Type B pancreatic cell (in vitro differentiated cells): ENCODE results near the gene C2CD2L. TPM values are rescaled to one million over a fixed set of nuclear protein-coding genes. Genes with fewer than 3 reads are reported as not detected.

Source experiments
- DNase-seq: peaks from one replicate; pipeline ENCODE4 v3.0.0; 2021; ENCODE audit warnings: mixed read lengths; ENCODE audit not compliant: unreplicated experiment; ENCODE audit errors: extremely low spot score
- H3K27ac Mint-ChIP-seq: 2 replicates; pipeline ENCODE4 v1.8.0; 2021; ENCODE audit warnings: mild to moderate bottlenecking, mixed read lengths
- H3K27me3 Mint-ChIP-seq: 2 replicates; pipeline ENCODE4 v1.8.0; 2021; ENCODE audit warnings: mixed read lengths
- H3K36me3 Mint-ChIP-seq: 2 replicates; pipeline ENCODE4 v1.8.0; 2021; ENCODE audit warnings: mixed read lengths
- H3K4me1 Mint-ChIP-seq: one replicate; pipeline ENCODE4 v1.8.0; 2021; ENCODE audit warnings: mixed read lengths; ENCODE audit not compliant: unreplicated experiment
- H3K4me3 Mint-ChIP-seq: 2 replicates; pipeline ENCODE4 v1.8.0; 2021; ENCODE audit warnings: mild to moderate bottlenecking, mixed read lengths
- H3K9me3 Mint-ChIP-seq: 2 replicates; pipeline ENCODE4 v1.8.0; 2021; ENCODE audit warnings: mixed read lengths
- CTCF ChIP-seq: fragments of 200-600 bp; sonication (generic); conservative IDR thresholded peaks from 2 replicates; pipeline ENCODE4 v1.5.0; 2021; ENCODE audit warnings: antibody characterized with exemption, mild to moderate bottlenecking
- total RNA-seq: library from RNA; stranded (reverse); gene quantifications from 2 replicates; pipeline ENCODE4 v1.2.1, GENCODE V29; 2021; ENCODE audit warnings: low replicate concordance

The C2CD2L gene
- total RNA-seq, 1 donor from 2014 or later = 10.7 TPM

GRCh38 chr11:119167933-119168332 is 60.8 kb downstream of the C2CD2L start:
- H3K36me3 Mint-ChIP-seq = no peaks in the 10 kb centered on the region
- H3K4me3 Mint-ChIP-seq = peak overlapping the region; percentile 79
- H3K27me3 Mint-ChIP-seq = no peaks in the 10 kb centered on the region
- DNase-seq = no peak
- peaks cover 7% of the 10 kb centered on the region for H3K4me1 Mint-ChIP-seq
- no peak for TF ChIP-seq CTCF
- H3K27ac Mint-ChIP-seq = peak overlapping the region; percentile 71
- H3K9me3 Mint-ChIP-seq = no peaks in the 10 kb centered on the region

Other genes starting within 250 kb of the C2CD2L start
- not detected in 2 replicates for gene CXCR5, start 223.5 kb upstream of the C2CD2L start, total RNA-seq
- gene BCL9L, start 181.4 kb upstream of the C2CD2L start, total RNA-seq = 44.4 and 77.2 TPM in 2 replicates
- 26.8 and 30.1 TPM in 2 replicates for gene UPK2, start 151.0 kb upstream of the C2CD2L start, total RNA-seq
- not detected in 2 replicates for gene FOXR1, start 135.6 kb upstream of the C2CD2L start, total RNA-seq
- 33.6 and 36.4 TPM in 2 replicates for gene CENATAC, start 109.2 kb upstream of the C2CD2L start, total RNA-seq
- gene RPS25, start 89.0 kb upstream of the C2CD2L start, total RNA-seq = 1,257 and 1,262 TPM in 2 replicates
- 60.7 and 73.1 TPM in 2 replicates for gene TRAPPC4, start 88.6 kb upstream of the C2CD2L start, total RNA-seq
- gene SLC37A4, start 76.5 kb upstream of the C2CD2L start, total RNA-seq = 40.5 and 41.4 TPM in 2 replicates
- 138 and 185 TPM in 2 replicates for gene HYOU1, start 50.1 kb upstream of the C2CD2L start, total RNA-seq
- 34.8 and 35.8 TPM in 2 replicates for gene VPS11, start 39.5 kb upstream of the C2CD2L start, total RNA-seq
- gene HMBS, start 22.5 kb upstream of the C2CD2L start, total RNA-seq = 25.3 and 38.2 TPM in 2 replicates
- 46.4 and 62.1 TPM in 2 replicates for gene DPAGT1, start 5.5 kb upstream of the C2CD2L start, total RNA-seq
- 31.6 and 33.0 TPM in 2 replicates for gene HINFP, start 14.2 kb downstream of the C2CD2L start, total RNA-seq
- gene ABCG4, start 41.7 kb downstream of the C2CD2L start, total RNA-seq = 1.3 TPM in 1 of 2 replicates, not detected in the other
- gene NLRX1, start 61.4 kb downstream of the C2CD2L start, total RNA-seq = 8.7 and 11.5 TPM in 2 replicates
- 2.3 and 7.0 TPM in 2 replicates for gene NHERF4, start 78.1 kb downstream of the C2CD2L start, total RNA-seq
- gene CBL, start 99.0 kb downstream of the C2CD2L start, total RNA-seq = 14.4 and 21.1 TPM in 2 replicates
- gene MCAM, start 209.8 kb downstream of the C2CD2L start, total RNA-seq = 3.0 and 10.3 TPM in 2 replicates
- gene RNF26, start 227.2 kb downstream of the C2CD2L start, total RNA-seq = 40.3 and 45.6 TPM in 2 replicates
- gene C1QTNF5, start 233.5 kb downstream of the C2CD2L start, total RNA-seq = 2.0 and 4.0 TPM in 2 replicates
- not detected in 2 replicates for gene MFRP, start 239.4 kb downstream of the C2CD2L start, total RNA-seq